Measurements from ENCODE around the gene UROC1. TPM values are rescaled to one million over a fixed set of nuclear protein-coding genes. Genes with fewer than 3 reads are reported as not detected.

UROC1 gene
- total and polyA plus RNA-seq, 2 of the 13 experiments (the other 11 are each of a cell fraction or from before 2014, with no cell fraction given), result 0.71 to 1.3 TPM

GRCh38 chr3:126481808-126482502 is 35.6 kb downstream of the UROC1 start (continued):
- TF ChIP-seq ZNF577 (CRISPR knock-in tag; IDR thresholded peaks at IDR 0.05; ENCODE audit: borderline replicate concordance, low read depth) (no peak), NBN (conservative IDR thresholded peaks at IDR 0.05) (no peak), ZSCAN29 (CRISPR knock-in tag; conservative IDR thresholded peaks at IDR 0.05) (no peak), NAIF1 (CRISPR knock-in tag; IDR thresholded peaks at IDR 0.05; ENCODE audit: borderline replicate concordance) (no peak), HNF4A (CRISPR knock-in tag; IDR thresholded peaks at IDR 0.05) (peak; percentile 89), ARNT2 (CRISPR knock-in tag; IDR thresholded peaks at IDR 0.05; ENCODE audit: low read depth) (no peak), HHEX (CRISPR knock-in tag; IDR thresholded peaks at IDR 0.05) (no peak), JUNB (CRISPR knock-in tag; IDR thresholded peaks at IDR 0.05; ENCODE audit: borderline replicate concordance) (no peak), TBP (CRISPR knock-in tag; IDR thresholded peaks at IDR 0.05) (no peak), ZNF510 (CRISPR knock-in tag; IDR thresholded peaks at IDR 0.05; ENCODE audit: low read depth) (no peak), MAF1 (CRISPR knock-in tag; IDR thresholded peaks at IDR 0.05; ENCODE audit: borderline replicate concordance) (no peak), ZNF34 (CRISPR knock-in tag; IDR thresholded peaks at IDR 0.05; ENCODE audit: borderline replicate concordance) (no peak), FOXP1 (IDR thresholded peaks at IDR 0.05) (no peak), FOXP1 (CRISPR knock-in tag; IDR thresholded peaks at IDR 0.05) (no peak), HNF4G (IDR thresholded peaks at IDR 0.05; ENCODE audit: borderline replicate concordance, low read depth, low read length) (peak; percentile 65; the same call in 1 of the 2 replicates), HNF4G (CRISPR knock-in tag; IDR thresholded peaks at IDR 0.05; ENCODE audit: borderline replicate concordance, low read depth) (peak; percentile 50; the same call in 1 of the 2 replicates), POLR2AphosphoS5 (IDR thresholded peaks at IDR 0.05; ENCODE audit: low read depth, low read length) (no peak), GATA4 (IDR thresholded peaks at IDR 0.05; ENCODE audit: borderline replicate concordance, low read depth) (no peak), SMAD3 (CRISPR knock-in tag; IDR thresholded peaks at IDR 0.05) (no peak), STAT5B (CRISPR knock-in tag; IDR thresholded peaks at IDR 0.05) (no peak), SP140L (CRISPR knock-in tag; IDR thresholded peaks at IDR 0.05; ENCODE audit: borderline replicate concordance) (no peak), SRY (CRISPR knock-in tag; IDR thresholded peaks at IDR 0.05) (no peak), PHF21A (CRISPR knock-in tag; IDR thresholded peaks at IDR 0.05) (peak; percentile 48; the same call in 1 of the 2 replicates), ZBTB4 (CRISPR knock-in tag; IDR thresholded peaks at IDR 0.05; ENCODE audit: borderline replicate concordance) (0 out of 2 replicates have a peak, but pooled peaks have one; percentile 20)
- TF ChIP-seq, protein P1, sequence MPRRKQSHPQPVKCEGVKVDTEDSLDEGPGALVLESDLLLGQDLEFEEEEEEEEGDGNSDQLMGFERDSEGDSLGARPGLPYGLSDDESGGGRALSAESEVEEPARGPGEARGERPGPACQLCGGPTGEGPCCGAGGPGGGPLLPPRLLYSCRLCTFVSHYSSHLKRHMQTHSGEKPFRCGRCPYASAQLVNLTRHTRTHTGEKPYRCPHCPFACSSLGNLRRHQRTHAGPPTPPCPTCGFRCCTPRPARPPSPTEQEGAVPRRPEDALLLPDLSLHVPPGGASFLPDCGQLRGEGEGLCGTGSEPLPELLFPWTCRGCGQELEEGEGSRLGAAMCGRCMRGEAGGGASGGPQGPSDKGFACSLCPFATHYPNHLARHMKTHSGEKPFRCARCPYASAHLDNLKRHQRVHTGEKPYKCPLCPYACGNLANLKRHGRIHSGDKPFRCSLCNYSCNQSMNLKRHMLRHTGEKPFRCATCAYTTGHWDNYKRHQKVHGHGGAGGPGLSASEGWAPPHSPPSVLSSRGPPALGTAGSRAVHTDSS (CRISPR knock-in tag; conservative IDR thresholded peaks at IDR 0.05), result no peak
- TF ChIP-seq, protein P2, sequence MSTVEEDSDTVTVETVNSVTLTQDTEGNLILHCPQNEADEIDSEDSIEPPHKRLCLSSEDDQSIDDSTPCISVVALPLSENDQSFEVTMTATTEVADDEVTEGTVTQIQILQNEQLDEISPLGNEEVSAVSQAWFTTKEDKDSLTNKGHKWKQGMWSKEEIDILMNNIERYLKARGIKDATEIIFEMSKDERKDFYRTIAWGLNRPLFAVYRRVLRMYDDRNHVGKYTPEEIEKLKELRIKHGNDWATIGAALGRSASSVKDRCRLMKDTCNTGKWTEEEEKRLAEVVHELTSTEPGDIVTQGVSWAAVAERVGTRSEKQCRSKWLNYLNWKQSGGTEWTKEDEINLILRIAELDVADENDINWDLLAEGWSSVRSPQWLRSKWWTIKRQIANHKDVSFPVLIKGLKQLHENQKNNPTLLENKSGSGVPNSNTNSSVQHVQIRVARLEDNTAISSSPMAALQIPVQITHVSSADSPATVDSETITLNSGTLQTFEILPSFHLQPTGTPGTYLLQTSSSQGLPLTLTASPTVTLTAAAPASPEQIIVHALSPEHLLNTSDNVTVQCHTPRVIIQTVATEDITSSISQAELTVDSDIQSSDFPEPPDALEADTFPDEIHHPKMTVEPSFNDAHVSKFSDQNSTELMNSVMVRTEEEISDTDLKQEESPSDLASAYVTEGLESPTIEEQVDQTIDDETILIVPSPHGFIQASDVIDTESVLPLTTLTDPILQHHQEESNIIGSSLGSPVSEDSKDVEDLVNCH (CRISPR knock-in tag; IDR thresholded peaks at IDR 0.05), result no peak
